Activated naive CD4-positive, alpha-beta T cell treated with anti-CD3 and anti-CD28 coated beads, Interleukin-2, amount 50 U/mL, for 24 hours (primary cell): ENCODE results near the gene MAJIN.
A peak's percentile ranks its signal among the peaks of the same experiment; 100 is the strongest.
"Not testable (repeated sequence)": the region's sequence is repeated elsewhere in the genome, so short reads cannot be mapped to it uniquely, and the experiment has no call there.

Source experiments
- H3K27ac Mint-ChIP-seq: one replicate; pipeline ENCODE4 v1.8.0; 2021; ENCODE audit warnings: mild to moderate bottlenecking, mixed read lengths
- H3K27me3 Mint-ChIP-seq: one replicate; pipeline ENCODE4 v1.8.0; 2021; ENCODE audit warnings: mixed read lengths
- H3K36me3 Mint-ChIP-seq: one replicate; pipeline ENCODE4 v1.8.0; 2021; ENCODE audit warnings: mixed read lengths
- H3K4me1 Mint-ChIP-seq: one replicate; pipeline ENCODE4 v1.8.0; 2021; ENCODE audit warnings: mixed read lengths
- H3K4me3 Mint-ChIP-seq: one replicate; pipeline ENCODE4 v1.8.0; 2021; ENCODE audit warnings: mild to moderate bottlenecking, mixed read lengths
- H3K9me3 Mint-ChIP-seq: one replicate; pipeline ENCODE4 v1.8.0; 2021; ENCODE audit warnings: mixed read lengths

Gene MAJIN

DNA sequence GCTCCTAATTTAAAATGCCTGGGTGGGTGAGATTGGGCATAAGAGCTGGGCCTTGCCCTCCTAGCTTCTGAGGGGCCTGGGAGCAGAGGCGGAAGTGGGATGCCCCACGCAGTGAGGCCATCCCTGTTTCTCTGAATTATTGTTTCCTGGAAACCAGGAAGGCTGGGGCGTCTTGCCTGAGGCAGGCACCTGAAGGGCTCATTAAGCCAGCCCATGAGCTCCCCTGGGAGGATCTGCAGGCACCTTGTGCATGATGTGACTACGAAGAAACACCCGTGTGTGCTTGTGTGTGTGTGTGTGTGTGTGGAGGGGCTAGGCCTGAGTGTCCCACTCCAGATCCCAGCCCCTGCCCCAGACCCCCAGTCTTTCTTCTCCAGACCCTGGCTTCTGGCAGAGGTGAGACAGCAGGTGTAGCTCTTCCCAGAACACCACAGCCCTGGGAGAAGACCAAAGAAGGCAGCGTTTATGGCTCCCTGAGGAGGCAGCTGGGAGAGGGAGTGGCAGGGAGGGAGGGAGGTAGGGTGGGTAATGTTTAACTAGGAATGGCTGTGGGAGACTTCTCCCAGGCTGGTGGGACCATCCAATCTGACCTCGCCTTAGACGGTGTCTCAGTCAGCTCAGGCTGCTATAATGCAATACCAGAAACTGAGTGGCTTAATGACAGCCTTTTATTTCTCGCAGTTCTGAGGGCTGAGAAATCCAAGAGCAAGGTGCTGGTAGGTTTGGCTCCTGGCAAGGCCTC is 27.0 kb upstream of the MAJIN start:
- Mint-ChIP-seq H3K27ac (no peak overlapping the region), H3K27me3 (peaks cover 2% of the 10 kb centered on the region), H3K36me3 (no peaks in the 10 kb centered on the region), H3K4me1 (peaks cover 9% of the 10 kb centered on the region), H3K4me3 (no peak overlapping the region), H3K9me3 (no peaks in the 10 kb centered on the region)

DNA sequence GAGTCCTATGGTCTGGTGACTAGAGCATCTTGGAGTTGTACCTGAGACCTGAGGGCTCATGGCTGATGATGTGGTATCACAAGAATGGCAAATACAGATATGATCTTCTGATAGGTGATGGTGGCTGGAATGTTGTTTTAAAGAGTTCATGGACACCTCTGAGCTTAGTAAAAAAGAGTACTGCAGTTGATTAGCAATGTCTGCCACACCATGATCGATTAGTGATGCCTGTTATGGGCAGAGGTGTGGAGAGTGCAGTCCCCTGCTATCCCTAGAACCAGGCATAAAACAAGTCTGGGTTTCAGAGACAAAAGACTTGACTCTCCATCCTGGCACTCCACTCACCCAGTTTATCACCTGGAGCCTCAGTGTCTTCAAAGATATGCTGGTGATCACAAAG is 26.2 kb upstream of the MAJIN start:
- no peaks in the 10 kb centered on the region for H3K9me3 Mint-ChIP-seq
- H3K27me3 Mint-ChIP-seq: peaks cover 2% of the 10 kb centered on the region
- H3K27ac Mint-ChIP-seq: peak overlapping the region; percentile 15
- H3K4me3 Mint-ChIP-seq: no peak overlapping the region
- H3K4me1 Mint-ChIP-seq: peaks cover 9% of the 10 kb centered on the region
- H3K36me3 Mint-ChIP-seq: no peaks in the 10 kb centered on the region

DNA sequence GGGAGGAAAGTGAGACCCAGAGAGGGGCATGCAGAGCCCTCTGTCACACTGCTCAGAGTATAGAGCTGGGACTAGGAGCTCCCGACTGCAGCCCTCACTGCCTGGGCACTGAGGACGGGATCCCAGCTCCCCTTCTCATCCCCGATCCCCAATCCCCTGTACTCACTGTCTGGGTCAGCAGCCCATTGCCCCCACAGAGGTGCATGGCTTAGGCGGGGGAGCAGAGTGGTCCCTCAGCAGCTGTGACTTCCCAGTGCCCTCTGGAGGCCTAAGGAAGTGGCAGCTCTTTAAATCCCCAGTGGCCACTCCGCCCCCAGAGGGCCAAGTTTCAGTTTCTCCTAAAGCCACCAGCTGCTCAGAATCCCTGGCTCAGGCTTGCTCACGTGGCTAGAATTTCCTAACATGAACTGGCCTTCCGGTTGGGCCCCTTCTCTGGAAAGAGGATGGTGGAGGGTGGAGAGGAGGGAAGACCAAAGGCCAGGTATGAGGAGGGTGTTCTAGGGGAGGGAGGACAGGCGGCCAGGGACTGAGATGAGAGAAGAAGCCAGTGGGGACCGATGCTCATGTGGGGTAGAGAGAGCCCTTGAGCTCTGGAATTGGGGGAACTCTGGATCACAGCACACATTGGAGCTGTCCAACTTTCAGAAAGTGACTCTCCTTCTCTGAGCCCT is 24.9 kb upstream of the MAJIN start, which contains the start of gene BATF2:
TSS of gene BATF2 (minus strand) at position 262 of the 671 bp plus-strand sequence. CDS start at position 205, 57 bp downstream.
- Mint-ChIP-seq H3K4me3 (no peak within 1 kb of the TSS), H3K4me1 (peaks cover 9% of the 10 kb centered on the region), H3K27me3 (peaks cover 2% of the 10 kb centered on the region), H3K9me3 (no peaks in the 10 kb centered on the region), H3K27ac (no peak within 1 kb of the TSS), H3K36me3 (no peaks in the 10 kb centered on the region)

DNA sequence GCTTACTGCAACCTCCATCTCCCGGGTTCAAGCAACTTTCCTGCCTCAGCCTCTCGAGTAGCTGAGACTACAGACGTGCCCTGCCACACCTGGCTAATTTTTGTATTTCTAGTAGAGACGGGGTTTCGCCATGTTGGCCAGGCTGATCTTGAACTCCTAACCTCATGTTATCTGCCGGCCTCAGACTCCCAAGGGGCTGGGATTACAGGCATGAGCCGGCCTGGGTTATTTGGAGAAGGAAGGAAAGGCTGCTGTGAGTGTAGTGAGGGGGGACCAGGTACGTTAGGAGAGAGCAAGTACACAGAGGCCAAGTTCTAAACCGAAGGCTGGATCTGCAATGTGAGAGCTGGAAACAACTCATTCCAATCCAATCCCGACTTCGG is 24.4 kb upstream of the MAJIN start:
- Mint-ChIP-seq H3K9me3 (no peaks in the 10 kb centered on the region), H3K27me3 (peaks cover 2% of the 10 kb centered on the region), H3K4me3 (no peak overlapping the region), H3K27ac (no peak overlapping the region), H3K36me3 (no peaks in the 10 kb centered on the region), H3K4me1 (peaks cover 9% of the 10 kb centered on the region)

DNA sequence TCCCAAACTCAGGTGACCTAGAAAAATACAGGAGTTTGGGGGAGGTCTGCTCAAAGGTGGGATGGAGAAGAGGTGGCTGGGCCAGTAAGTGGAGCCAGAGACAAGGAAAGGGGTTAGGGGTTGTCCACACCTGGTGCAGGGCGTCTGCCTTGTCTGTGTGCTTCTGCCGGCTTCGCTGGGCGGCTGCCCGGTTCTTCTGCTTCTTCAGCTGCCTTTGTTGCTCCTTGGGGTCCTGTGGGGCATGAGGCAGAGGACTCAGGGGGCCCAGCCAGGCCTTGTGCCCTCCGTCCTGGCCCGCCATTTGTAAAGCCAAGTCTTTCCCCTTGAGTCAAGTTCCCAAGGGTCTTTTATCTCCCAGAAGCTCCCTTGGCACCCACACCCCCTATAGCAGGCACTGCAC is 22.4 kb upstream of the MAJIN start:
- no peaks in the 10 kb centered on the region for H3K36me3 Mint-ChIP-seq

DNA sequence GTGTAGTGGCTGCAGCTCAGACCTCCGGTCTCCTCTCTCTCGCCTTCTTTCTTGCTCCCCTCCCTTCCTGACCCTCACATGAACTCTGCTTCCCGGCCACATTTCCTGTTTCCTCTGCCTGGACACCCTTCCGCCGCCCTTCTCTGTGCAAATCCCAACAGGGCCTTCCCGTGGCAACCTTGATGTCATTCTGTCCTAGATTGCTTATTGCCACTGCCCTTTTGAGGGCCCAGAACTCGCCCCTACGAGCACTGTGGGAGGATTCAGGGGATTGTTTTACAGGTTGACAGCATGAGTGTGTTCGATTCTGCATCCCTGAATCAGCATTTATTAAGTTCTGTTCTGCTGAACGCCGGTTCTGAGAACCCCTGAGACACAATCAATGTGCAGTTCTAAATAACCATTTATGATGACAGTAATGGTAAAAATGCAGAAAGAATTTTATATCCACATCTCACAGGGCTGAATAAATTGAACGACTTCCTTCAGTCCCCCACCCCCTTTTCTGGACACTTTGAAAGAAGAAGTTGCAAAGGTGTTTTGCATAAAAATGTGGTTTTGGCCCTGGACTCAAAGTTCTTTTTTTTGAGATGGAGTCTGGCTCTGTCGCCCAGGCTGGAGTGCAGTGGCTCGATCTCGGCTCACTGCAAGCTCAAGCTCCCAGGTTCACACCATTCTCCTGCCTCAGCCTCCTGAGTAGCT is 18.5 kb upstream of the MAJIN start:
- peaks cover 11% of the 10 kb centered on the region for H3K4me1 Mint-ChIP-seq
- H3K27ac Mint-ChIP-seq: no peak overlapping the region
- peaks cover 2% of the 10 kb centered on the region for H3K27me3 Mint-ChIP-seq
- no peaks in the 10 kb centered on the region for H3K36me3 Mint-ChIP-seq
- no peak overlapping the region for H3K4me3 Mint-ChIP-seq
- no peaks in the 10 kb centered on the region for H3K9me3 Mint-ChIP-seq

More for the DNA sequence above, 22.4 kb upstream of the MAJIN start:
- H3K27ac Mint-ChIP-seq: no peak overlapping the region
- no peaks in the 10 kb centered on the region for H3K9me3 Mint-ChIP-seq
- H3K4me1 Mint-ChIP-seq: peaks cover 20% of the 10 kb centered on the region
- H3K27me3 Mint-ChIP-seq: peaks cover 2% of the 10 kb centered on the region
- no peak overlapping the region for H3K4me3 Mint-ChIP-seq

DNA sequence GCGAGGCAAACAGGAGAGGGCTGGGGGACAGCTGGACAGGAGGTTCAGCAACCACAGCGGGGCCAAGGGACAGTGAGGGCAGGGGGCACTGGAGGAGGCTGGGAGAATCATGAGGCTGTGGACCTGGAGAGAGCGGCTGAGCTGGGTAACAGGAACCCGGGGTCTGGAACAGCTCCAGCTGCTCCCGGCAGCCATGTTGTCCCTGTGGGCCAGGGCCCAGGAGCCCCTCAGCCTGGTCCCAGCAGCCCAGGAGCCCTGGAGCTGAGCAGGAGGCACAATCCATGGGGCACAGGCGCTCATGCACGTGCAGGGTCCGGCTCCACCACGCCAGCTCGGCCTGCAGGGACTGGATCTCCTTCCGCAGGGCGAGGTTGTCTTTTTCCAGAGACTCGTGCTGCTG is 17.5 kb upstream of the MAJIN start:
- Mint-ChIP-seq H3K27ac (no peak overlapping the region), H3K4me3 (no peak overlapping the region)

DNA sequence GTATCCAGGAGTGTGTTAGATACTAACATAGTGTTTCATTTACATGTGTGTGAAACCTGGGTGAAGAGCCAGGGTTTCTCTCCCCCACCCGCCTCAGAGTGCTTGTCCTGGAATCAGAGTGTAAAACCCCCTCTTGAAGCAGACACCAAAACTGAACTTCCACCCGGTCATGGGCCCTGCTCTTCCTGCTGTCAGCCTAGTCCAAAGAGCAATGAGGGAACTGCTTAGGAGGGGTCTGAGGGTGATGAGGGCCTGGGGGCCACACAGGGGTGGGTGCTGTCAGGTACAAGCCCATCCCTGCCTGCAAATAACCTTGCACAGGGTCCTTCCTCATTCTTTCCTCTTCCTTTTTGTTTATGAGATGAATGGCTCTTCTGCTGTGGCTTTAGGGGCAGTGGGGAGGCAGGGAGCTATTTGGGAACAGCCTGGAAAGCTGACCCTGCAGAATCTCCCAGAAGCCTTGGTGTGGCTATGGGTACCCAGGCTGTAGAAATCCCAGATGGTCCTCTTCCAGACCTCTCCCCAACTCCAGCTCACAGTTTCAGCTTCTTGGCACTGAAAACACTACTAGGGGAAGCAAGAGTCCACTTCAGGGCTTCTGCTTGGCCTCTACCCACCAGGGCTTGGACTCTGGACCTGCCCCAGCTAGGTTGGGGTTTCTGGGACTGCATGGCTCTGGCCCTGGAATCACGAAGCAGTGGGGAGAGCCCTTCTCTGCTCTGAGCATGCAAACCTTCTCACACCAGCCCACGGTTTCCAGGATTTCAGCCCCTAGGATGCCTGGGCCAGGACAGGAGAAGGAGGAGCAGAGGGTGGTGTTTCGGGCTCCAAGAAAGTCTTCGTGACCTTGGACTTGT is 16.3 kb upstream of the MAJIN start:
- Mint-ChIP-seq H3K36me3 (no peaks in the 10 kb centered on the region), H3K27ac (no peak overlapping the region), H3K9me3 (no peaks in the 10 kb centered on the region), H3K27me3 (no peaks in the 10 kb centered on the region), H3K4me3 (no peak overlapping the region), H3K4me1 (peaks cover 11% of the 10 kb centered on the region)

More for the DNA sequence above, 17.5 kb upstream of the MAJIN start:
- Mint-ChIP-seq H3K36me3 (no peaks in the 10 kb centered on the region), H3K27me3 (peaks cover 2% of the 10 kb centered on the region), H3K4me1 (peaks cover 11% of the 10 kb centered on the region), H3K9me3 (no peaks in the 10 kb centered on the region)

DNA sequence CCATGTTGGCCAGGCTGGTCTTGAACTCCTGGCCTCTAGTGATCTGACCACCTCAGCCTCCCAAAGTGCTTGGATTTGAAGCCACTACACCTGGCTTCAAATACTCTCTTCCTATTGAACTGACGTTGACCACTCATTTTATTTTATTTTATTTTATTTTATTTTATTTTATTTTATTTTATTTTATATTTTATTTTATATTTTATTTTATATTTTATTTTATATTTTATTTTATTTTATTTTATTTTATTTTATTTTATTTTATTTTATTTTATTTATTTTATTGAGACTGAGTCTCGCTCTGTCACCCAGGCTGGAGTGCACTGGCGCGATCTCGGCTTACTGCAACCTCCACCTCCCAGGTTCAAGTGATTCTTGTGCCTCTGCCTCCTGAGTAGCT is 11.4 kb upstream of the MAJIN start:
- not testable (repeated sequence) for H3K27me3 Mint-ChIP-seq, H3K4me1 Mint-ChIP-seq, H3K9me3 Mint-ChIP-seq, H3K36me3 Mint-ChIP-seq, H3K27ac Mint-ChIP-seq, H3K4me3 Mint-ChIP-seq

DNA sequence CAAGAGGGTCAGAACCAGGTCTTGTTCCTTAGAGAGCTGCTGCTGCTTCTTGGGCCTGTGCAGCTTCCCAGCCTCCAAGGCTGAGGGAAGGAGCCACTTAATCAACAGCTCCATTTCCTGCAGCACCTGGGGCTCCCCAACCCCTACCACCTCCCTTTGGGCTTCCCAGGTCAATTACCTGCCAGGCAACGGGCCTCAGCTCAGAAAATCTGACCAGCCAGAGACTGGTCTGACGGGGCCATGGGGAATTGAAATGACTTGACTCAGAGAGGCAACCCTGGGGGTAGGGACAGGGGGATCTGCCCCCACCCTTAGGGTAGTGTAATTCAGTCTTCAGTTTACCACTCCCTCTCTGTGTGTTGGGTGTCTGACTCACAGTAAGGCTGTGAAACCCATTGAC is 4.7 kb upstream of the MAJIN start:
- Mint-ChIP-seq H3K4me1 (no peaks in the 10 kb centered on the region), H3K27ac (no peak overlapping the region), H3K27me3 (no peaks in the 10 kb centered on the region), H3K36me3 (no peaks in the 10 kb centered on the region), H3K4me3 (no peak overlapping the region), H3K9me3 (no peaks in the 10 kb centered on the region)

DNA sequence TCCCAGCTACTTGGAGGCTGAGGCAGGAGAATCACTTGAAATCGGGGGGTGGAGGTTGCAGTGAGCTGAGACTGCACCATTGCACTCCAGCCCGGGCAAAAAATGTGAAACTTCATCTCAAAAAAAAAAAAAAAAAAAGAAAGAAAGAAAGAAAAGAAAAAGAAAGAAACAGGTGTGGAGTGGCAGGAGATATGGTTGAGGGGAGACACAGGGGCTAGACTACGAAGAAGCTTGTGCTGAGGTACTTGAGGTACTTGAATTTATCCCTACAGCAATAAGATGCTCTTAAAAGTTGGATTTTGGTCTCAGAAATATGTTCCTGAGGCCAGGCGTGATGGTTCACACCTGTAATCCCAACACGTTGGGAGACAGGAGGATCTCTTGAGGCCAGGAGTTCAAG is 2.2 kb upstream of the MAJIN start:
- no peak overlapping the region for H3K27ac Mint-ChIP-seq
- H3K9me3 Mint-ChIP-seq: no peaks in the 10 kb centered on the region
- H3K27me3 Mint-ChIP-seq: no peaks in the 10 kb centered on the region
- peaks cover 9% of the 10 kb centered on the region for H3K4me1 Mint-ChIP-seq
- H3K36me3 Mint-ChIP-seq: no peaks in the 10 kb centered on the region
- H3K4me3 Mint-ChIP-seq: no peak overlapping the region

DNA sequence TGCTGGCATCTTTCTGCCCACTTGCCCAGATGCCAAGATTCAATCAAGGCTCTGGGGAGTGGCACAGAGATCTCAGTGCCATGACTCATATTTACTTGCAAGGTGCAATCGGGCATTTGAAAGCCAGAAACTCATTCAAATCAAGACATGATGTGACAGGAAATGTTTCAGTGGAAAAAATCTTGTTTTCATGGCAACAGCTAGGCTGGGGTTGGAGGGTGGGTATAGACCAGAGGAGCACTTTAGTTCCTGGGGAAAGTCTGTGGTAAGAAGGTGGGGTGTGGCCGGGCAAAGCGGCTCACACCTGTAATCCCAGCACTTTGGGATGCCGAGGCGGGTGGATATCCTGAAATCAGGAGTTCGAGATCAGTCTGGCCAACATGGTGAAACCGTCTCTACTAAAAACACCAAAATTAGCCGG is 1.2 kb downstream of the MAJIN start:
- H3K9me3 Mint-ChIP-seq: no peaks in the 10 kb centered on the region
- peak overlapping the region; percentile 83 for H3K4me3 Mint-ChIP-seq
- no peaks in the 10 kb centered on the region for H3K36me3 Mint-ChIP-seq
- peaks cover 11% of the 10 kb centered on the region for H3K4me1 Mint-ChIP-seq
- no peaks in the 10 kb centered on the region for H3K27me3 Mint-ChIP-seq
- peak overlapping the region; percentile 95 for H3K27ac Mint-ChIP-seq

DNA sequence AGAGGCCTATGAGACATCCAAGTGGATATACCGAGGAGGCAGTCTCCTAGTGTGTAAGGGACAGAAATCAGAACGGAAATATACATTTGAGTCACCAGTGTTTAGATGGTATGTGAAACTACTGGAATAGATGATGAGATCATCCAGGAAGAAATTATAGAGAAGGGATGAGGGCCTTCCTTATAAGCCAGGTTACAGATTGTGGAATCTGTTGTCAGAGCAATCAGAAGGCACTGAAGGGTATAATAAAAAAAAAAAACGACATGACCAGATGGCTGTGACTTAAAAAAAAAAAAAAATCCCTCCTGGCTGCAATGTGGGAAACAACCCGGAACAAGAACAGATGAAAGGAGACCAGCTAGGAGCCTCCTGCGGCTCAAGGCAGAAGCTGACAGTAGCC is 2.7 kb downstream of the MAJIN start:
- Mint-ChIP-seq H3K27ac (peak overlapping the region; percentile 57), H3K9me3 (no peaks in the 10 kb centered on the region), H3K4me1 (peaks cover 15% of the 10 kb centered on the region), H3K27me3 (no peaks in the 10 kb centered on the region), H3K36me3 (no peaks in the 10 kb centered on the region), H3K4me3 (no peak overlapping the region)

DNA sequence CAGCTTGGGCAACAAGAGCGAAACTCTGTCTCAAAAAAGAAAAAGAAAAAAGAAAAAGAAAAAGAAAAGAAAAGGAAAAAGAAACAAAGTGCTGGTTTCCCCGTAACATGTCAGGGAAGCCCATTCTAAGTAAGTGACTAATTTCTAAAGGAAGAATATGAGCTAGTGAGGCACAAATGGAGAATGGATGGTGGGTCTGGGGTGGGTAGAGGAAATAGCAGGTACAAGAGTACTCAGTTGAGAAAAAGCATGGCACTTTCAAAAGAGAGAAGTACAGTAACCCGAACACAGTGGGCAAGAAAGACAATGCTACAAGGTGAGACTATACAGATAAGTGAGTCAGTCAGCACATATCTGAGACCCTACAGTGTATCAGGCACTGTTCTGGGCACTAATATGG is 4.5 kb downstream of the MAJIN start:
- Mint-ChIP-seq H3K27ac (peak overlapping the region; percentile 8), H3K4me1 (peaks cover 15% of the 10 kb centered on the region), H3K4me3 (no peak overlapping the region), H3K36me3 (no peaks in the 10 kb centered on the region), H3K9me3 (no peaks in the 10 kb centered on the region), H3K27me3 (no peaks in the 10 kb centered on the region)

DNA sequence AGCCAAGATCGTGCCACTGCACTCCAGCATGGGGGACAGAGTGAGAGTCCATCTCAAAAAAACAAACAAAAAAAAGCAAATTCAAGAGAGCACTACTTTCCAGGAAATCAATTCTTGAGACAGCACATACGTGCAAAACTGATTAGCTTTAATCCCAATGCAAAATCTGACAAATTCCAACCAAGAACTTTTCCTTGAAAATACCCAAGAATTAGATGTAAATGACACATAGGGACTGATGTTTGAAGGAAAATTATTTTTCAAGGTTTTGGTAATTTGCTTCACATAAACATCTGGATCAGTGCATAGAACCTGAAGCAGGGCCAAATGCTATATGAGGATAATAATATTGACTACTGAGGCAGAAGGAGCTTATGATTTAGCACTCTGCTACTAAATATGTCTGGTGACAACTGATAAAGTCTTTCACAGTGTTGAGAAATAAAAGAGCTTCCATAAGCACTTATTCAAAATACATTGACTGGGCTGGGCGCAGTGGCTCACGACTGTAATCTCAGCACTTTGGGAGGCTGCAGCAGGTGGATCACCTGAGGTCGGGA is 8.8 kb downstream of the MAJIN start:
- Mint-ChIP-seq H3K4me3 (no peak overlapping the region), H3K27ac (no peak overlapping the region), H3K4me1 (peaks cover 3% of the 10 kb centered on the region), H3K27me3 (peaks cover 1% of the 10 kb centered on the region), H3K9me3 (no peaks in the 10 kb centered on the region), H3K36me3 (no peaks in the 10 kb centered on the region)
